Mesendoderm (in vitro differentiated cells): ENCODE results near the gene SNTG2.
A peak's percentile ranks its signal among the peaks of the same experiment; 100 is the strongest.

Source experiments
- DNase-seq: peaks from one replicate; pipeline ENCODE4 v3.0.0; 2013
- H2AK5ac ChIP-seq: 2 replicates; pipeline ENCODE4 v1.6.1; 2013; ENCODE audit warnings: low read length, inconsistent platforms
- H2BK120ac ChIP-seq: 2 replicates; pipeline ENCODE4 v1.6.1; 2013; ENCODE audit warnings: low read depth, mild to moderate bottlenecking, low read length, moderate library complexity, mixed read lengths
- H2BK15ac ChIP-seq: replicated peaks from 2 replicates; pipeline ENCODE4 v1.6.1; 2013; ENCODE audit warnings: low read depth, mild to moderate bottlenecking, moderate library complexity
- H2BK5ac ChIP-seq: 2 replicates; pipeline ENCODE4 v1.6.1; 2013; ENCODE audit warnings: low read length, inconsistent platforms
- H3K18ac ChIP-seq: 2 replicates; pipeline ENCODE4 v1.6.1; 2013; ENCODE audit warnings: mild to moderate bottlenecking, low read length, mixed read lengths
- H3K23ac ChIP-seq: one replicate; pipeline ENCODE4 v1.6.1; 2013; ENCODE audit warnings: low read length
- H3K27ac ChIP-seq: 2 replicates; pipeline ENCODE4 v1.5.1; 2013; ENCODE audit warnings: low read depth, mild to moderate bottlenecking, inconsistent platforms, low read length, moderate library complexity
- H3K27me3 ChIP-seq: 2 replicates; pipeline ENCODE4 v1.6.1; 2013; ENCODE audit warnings: low read length, control low read depth, mild to moderate bottlenecking, inconsistent platforms; ENCODE audit not compliant: insufficient read depth, poor library complexity
- H3K36me3 ChIP-seq: 2 replicates; pipeline ENCODE4 v1.6.1; 2013; ENCODE audit warnings: low read length, inconsistent platforms; ENCODE audit not compliant: control insufficient read depth, insufficient read depth
- H3K4ac ChIP-seq: one replicate; pipeline ENCODE4 v1.6.1; 2013; ENCODE audit warnings: low read depth, mild to moderate bottlenecking, low read length, moderate library complexity
- H3K4me1 ChIP-seq: 2 replicates; pipeline ENCODE4 v1.6.1; 2013; ENCODE audit warnings: low read depth, low read length, inconsistent platforms; ENCODE audit not compliant: control insufficient read depth
- H3K4me2 ChIP-seq: 2 replicates; pipeline ENCODE4 v1.6.1; 2013; ENCODE audit warnings: low read length
- H3K4me3 ChIP-seq: 2 replicates; pipeline ENCODE4 v1.5.1; 2013; ENCODE audit warnings: mild to moderate bottlenecking, low read length
- H3K56ac ChIP-seq: one replicate; pipeline ENCODE4 v1.6.1; 2013; ENCODE audit warnings: low read length
- H3K79me1 ChIP-seq: 2 replicates; pipeline ENCODE4 v1.6.1; 2013; ENCODE audit warnings: low read length, inconsistent platforms
- H3K79me2 ChIP-seq: 2 replicates; pipeline ENCODE4 v1.6.1; 2013; ENCODE audit warnings: mild to moderate bottlenecking, low read length; ENCODE audit not compliant: control insufficient read depth, insufficient read depth
- H3K9ac ChIP-seq: 2 replicates; pipeline ENCODE4 v1.6.1; 2013; ENCODE audit warnings: low read length, inconsistent platforms
- H4K5ac ChIP-seq: one replicate; pipeline ENCODE4 v1.6.1; 2013; ENCODE audit warnings: low read length
- H4K8ac ChIP-seq: one replicate; pipeline ENCODE4 v1.6.1; 2013; ENCODE audit warnings: low read depth, mild to moderate bottlenecking, control low read depth, low read length, moderate library complexity
- WGBS: extraction: QIAGEN DNeasy Blood & Tissue Kit; methylation state at CpG from one replicate; pipeline ENCODE4 v1.1.7; 2013; ENCODE audit warnings: low lambda C conversion rate, missing lambda C conversion rate; ENCODE audit not compliant: insufficient coverage; ENCODE audit errors: extremely low coverage; 5-methylcytosine and 5-hydroxymethylcytosine counted together

Gene SNTG2

DNA sequence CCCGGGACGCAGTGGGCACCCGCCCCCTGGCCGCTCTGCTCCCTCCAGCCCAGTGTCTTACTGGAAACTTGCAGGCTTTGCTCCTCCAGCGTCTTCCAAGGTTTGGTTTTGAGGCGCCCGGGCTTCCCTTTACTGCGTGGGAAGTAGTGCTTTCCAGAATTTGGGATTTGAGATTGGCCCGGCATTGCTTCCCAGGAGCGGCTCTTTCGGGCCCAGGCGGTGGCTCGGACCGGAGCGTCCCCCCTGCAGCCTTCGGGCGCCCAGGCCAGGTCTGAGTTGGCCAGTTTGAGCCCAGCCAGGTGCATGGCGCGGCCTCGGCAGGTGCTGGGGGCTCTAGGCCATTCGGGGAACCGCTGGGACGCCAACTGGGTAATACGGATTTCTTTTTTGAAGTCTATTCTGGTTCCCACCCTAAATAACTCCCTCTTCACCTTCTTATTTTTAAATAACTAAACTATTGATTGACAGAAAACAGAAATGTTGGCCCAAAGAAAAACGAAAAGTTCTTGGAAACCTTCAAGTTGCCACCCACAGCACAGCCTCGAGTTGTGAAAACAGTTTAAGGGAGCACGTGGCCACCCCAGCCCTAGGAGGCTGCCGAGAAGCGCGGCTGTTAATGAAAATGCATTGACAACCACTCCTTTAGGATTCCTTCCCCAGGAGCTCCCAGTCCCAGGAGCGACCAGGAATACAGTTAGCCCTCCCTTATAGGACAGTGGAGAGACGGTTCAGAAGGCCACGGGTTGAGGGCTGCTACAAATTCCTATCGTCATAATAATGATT, 766 bp downstream of the SNTG2 start:
- Histone ChIP-seq H3K36me3 (no peaks in the 10 kb centered on the region), H3K56ac (peak overlapping the region; percentile 80), H3K9ac (peak overlapping the region; percentile 3), H2BK15ac (no peak overlapping the region), H3K4me1 (no peaks in the 10 kb centered on the region), H3K79me2 (peaks cover 1% of the 10 kb centered on the region), H2BK5ac (no peak overlapping the region), H3K23ac (no peak overlapping the region), H3K18ac (peak overlapping the region; percentile 71), H3K4ac (no peak overlapping the region), H4K8ac (peak overlapping the region; percentile 67), H3K4me3 (peak overlapping the region; percentile 14), H2AK5ac (no peak overlapping the region), H2BK120ac (no peak overlapping the region), H3K27ac (no peak overlapping the region), H3K27me3 (peaks cover 4% of the 10 kb centered on the region), H4K5ac (no peak overlapping the region), H3K79me1 (no peaks in the 10 kb centered on the region), H3K4me2 (peak overlapping the region; percentile 20)
- no CpG with 5 or more reads among the region's 34 CpGs for WGBS
- DNase-seq, result peak; percentile 48

DNA sequence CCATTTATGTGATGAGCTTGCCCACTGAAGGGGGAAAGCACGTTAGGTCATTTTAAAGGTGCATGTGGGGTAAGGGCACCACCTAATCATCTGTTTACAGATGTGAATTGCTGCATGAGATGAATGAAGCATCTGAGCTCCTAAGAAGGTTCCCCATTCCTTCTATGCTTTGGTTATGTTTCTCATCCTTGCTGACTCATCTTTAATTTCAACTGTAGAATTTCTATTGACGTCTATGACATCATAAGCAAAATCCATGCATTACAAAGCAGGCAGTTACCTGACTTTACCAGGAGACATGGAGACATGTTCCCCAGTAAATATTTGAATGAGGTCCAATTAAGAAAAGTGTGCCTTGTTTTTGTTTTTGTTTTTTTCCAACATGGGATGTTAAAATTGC, 2.8 kb downstream of the SNTG2 start:
- no peaks in the 10 kb centered on the region for H3K79me1 ChIP-seq
- H3K36me3 ChIP-seq, result no peaks in the 10 kb centered on the region
- H2BK15ac ChIP-seq, result no peak overlapping the region
- H3K4ac ChIP-seq, result no peak overlapping the region
- H2BK5ac ChIP-seq, result no peak overlapping the region
- H3K4me3 ChIP-seq, result no peak overlapping the region
- H2BK120ac ChIP-seq, result no peak overlapping the region
- H4K8ac ChIP-seq, result no peak overlapping the region
- WGBS, result no CpG with 5 or more reads among the region's 2 CpGs
- peaks cover 4% of the 10 kb centered on the region for H3K27me3 ChIP-seq
- H3K4me2 ChIP-seq, result no peak overlapping the region
- DNase-seq, result no peak
- no peak overlapping the region for H3K9ac ChIP-seq
- H3K56ac ChIP-seq, result no peak overlapping the region
- no peaks in the 10 kb centered on the region for H3K4me1 ChIP-seq
- no peak overlapping the region for H2AK5ac ChIP-seq
- no peak overlapping the region for H3K27ac ChIP-seq
- peaks cover 1% of the 10 kb centered on the region for H3K79me2 ChIP-seq
- no peak overlapping the region for H3K18ac ChIP-seq
- no peak overlapping the region for H3K23ac ChIP-seq
- H4K5ac ChIP-seq, result no peak overlapping the region

DNA sequence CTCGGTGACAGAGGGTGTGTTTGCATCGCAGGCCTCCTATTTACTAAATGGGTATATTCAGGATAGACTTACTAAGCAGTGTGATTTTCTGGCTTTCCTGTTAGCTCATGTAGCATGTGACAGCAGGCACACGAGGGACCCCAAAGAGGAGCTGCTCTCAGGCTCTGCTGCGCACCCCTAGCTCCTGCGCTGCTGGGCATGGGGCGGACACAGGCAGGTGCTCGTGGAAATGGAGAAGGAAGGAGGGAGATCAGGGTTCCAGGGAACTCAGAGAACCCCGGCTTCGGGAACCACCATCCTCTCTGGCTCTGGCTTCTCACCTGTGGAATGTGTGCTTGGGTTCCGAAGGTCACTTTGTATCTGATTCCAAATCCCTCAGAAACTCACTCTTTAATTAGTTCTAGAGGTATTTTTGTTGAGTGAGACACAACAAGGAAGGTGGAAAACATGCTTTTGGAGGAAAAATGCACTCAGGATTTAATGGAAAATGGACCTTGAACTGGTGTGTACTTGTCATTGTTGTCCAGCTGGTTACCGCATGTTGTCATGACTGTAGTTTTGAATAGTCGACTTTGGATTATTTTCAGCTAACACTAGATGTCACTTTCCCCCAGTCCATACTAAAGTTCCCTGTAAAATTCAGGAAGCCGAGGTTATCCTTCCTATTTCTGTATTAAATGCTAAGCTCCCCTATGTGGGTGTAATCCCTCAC, 3.5 kb downstream of the SNTG2 start:
- Histone ChIP-seq H3K18ac (no peak overlapping the region), H3K23ac (no peak overlapping the region), H3K4me1 (no peaks in the 10 kb centered on the region), H3K79me2 (peaks cover 1% of the 10 kb centered on the region), H4K8ac (no peak overlapping the region), H3K4ac (no peak overlapping the region), H3K4me3 (no peak overlapping the region), H3K79me1 (no peaks in the 10 kb centered on the region), H2BK5ac (no peak overlapping the region), H3K56ac (no peak overlapping the region), H3K9ac (no peak overlapping the region), H4K5ac (no peak overlapping the region), H2BK15ac (no peak overlapping the region), H3K27ac (no peak overlapping the region), H3K4me2 (no peak overlapping the region), H2AK5ac (no peak overlapping the region), H3K27me3 (peaks cover 4% of the 10 kb centered on the region), H3K36me3 (no peaks in the 10 kb centered on the region), H2BK120ac (no peak overlapping the region)
- no peak for DNase-seq
- no CpG with 5 or more reads among the region's 13 CpGs for WGBS

DNA sequence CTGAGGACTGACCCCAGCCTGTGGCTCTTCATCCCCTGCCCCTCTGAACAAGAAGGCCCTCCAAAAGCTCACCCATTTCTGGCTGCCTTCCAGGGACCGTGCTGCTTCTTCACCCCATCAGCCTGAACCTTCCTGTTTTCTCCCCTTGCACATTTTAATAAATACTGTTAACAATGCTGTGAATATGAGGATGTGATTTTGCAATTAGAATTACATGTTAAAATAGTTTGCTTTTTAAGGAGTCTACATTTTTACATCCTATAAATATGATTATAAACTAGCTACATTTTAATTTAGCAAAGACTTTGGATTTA, 4.0 kb downstream of the SNTG2 start:
- H3K36me3 ChIP-seq, result no peaks in the 10 kb centered on the region
- H3K23ac ChIP-seq, result no peak overlapping the region
- H4K5ac ChIP-seq, result no peak overlapping the region
- no peaks in the 10 kb centered on the region for H3K79me1 ChIP-seq
- no peak overlapping the region for H3K18ac ChIP-seq
- DNase-seq, result no peak
- no peak overlapping the region for H3K4me3 ChIP-seq
- no peak overlapping the region for H3K9ac ChIP-seq
- no peak overlapping the region for H3K4me2 ChIP-seq
- no peak overlapping the region for H4K8ac ChIP-seq
- no peak overlapping the region for H2BK15ac ChIP-seq
- H3K4me1 ChIP-seq, result no peaks in the 10 kb centered on the region
- H3K4ac ChIP-seq, result no peak overlapping the region
- H2BK5ac ChIP-seq, result no peak overlapping the region
- peaks cover 1% of the 10 kb centered on the region for H3K79me2 ChIP-seq
- H3K27me3 ChIP-seq, result peaks cover 4% of the 10 kb centered on the region
- H2BK120ac ChIP-seq, result no peak overlapping the region
- H3K56ac ChIP-seq, result no peak overlapping the region
- H2AK5ac ChIP-seq, result no peak overlapping the region
- no CpG with 5 or more reads among the region's 1 CpG for WGBS
- H3K27ac ChIP-seq, result no peak overlapping the region

DNA sequence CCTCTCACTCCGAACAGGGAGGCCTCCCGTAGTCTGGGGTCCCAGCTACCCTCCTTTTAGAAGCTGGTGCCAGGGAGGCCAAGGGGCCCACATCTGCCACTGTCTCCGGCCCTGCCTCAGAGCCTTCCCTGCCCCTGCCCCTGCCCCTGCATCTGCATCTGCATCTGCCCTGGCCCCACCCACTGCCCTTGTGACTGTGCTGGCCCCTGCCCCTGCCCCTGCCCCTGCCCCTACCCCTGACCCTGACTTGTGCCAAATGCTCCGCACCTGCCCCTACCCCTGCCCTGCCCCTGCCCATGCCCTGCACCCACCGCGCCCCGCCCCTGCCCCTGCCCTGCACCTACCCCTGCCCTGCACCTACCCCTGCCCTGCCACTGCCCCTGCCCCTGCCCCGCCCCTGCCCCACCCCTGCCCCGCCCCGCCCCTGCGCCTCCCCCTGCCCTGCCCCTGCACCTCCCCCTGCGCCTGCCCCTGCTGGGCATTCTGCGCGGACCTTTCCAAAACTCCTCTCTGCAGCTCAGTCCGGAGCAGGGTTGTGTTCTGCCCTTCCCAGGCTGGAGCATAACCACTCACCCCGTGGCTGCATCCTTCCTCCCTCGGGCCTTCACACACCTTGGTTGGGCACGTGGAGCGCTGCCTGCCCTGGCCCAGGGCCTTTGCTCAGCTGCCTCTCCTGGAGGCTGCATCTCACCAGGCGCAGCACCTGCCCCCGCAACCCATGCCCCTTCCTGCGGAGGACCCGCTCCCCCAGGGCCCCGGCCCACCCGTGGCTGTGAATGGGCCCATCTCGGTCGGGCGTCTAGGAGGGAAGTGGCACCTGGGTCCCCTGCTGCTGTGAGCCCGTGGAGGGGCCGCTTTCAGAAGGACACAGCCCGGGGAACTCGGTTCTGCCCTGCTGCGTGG, 5.4 kb downstream of the SNTG2 start:
- H2BK15ac ChIP-seq, result no peak overlapping the region
- H3K23ac ChIP-seq, result no peak overlapping the region
- H3K4me1 ChIP-seq, result no peaks in the 10 kb centered on the region
- H2BK120ac ChIP-seq, result no peak overlapping the region
- no CpG with 5 or more reads among the region's 33 CpGs for WGBS
- DNase-seq, result no peak
- H3K27me3 ChIP-seq, result peaks cover 4% of the 10 kb centered on the region
- H4K5ac ChIP-seq, result no peak overlapping the region
- H3K56ac ChIP-seq, result no peak overlapping the region
- H3K18ac ChIP-seq, result no peak overlapping the region
- H2AK5ac ChIP-seq, result no peak overlapping the region
- H3K79me1 ChIP-seq, result no peaks in the 10 kb centered on the region
- H3K4me2 ChIP-seq, result no peak overlapping the region
- no peak overlapping the region for H3K27ac ChIP-seq
- H2BK5ac ChIP-seq, result no peak overlapping the region
- H4K8ac ChIP-seq, result no peak overlapping the region
- no peak overlapping the region for H3K9ac ChIP-seq
- peaks cover 1% of the 10 kb centered on the region for H3K79me2 ChIP-seq
- H3K4me3 ChIP-seq, result no peak overlapping the region
- no peak overlapping the region for H3K4ac ChIP-seq
- no peaks in the 10 kb centered on the region for H3K36me3 ChIP-seq
